ENCODE measurements around the gene TRPM5.

TRPM5 gene

DNA sequence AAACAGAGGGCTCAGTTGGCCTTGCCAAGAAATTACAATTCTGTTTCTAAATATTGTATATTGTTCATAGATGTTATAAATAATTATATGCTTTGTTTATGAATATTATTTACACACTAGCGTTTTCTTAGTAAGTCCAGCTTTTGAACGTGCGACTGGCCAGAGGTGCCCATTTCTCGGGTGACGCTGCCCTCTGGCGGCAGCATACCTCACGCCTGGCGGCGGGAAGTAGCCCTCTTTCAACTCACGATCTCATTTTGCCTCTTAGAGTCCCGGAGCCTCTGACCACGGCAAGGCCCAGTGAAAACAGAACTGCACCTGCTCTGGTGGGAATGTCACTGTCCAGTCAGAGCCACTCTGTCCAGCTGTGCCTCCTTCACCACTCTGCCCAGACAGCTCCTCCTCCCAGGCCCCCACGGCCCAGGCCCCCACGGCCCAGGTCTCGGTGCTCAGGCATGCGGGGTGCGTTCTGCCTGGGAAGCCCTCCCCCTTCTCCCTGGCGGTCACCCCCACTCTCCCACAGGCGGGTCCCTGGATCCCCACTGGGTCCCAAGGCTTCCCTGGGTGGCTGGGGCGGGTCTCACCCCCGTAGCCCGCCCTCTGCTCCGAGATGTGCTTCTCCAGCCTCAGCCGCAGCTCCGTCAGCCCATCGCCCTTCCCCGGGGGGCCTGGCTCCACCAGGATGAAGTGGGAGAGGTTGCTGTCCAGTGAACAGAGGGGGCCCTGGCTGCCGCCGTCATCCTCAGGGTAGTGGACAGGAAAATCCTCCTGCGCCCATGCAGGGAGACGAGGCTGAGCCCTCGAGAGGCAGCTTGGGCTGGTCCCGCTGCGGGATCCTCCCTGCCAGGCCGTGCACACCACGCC lies 24.4 kb downstream of the TRPM5 start:
- peak; percentile 39 for DNase-seq

DNA sequence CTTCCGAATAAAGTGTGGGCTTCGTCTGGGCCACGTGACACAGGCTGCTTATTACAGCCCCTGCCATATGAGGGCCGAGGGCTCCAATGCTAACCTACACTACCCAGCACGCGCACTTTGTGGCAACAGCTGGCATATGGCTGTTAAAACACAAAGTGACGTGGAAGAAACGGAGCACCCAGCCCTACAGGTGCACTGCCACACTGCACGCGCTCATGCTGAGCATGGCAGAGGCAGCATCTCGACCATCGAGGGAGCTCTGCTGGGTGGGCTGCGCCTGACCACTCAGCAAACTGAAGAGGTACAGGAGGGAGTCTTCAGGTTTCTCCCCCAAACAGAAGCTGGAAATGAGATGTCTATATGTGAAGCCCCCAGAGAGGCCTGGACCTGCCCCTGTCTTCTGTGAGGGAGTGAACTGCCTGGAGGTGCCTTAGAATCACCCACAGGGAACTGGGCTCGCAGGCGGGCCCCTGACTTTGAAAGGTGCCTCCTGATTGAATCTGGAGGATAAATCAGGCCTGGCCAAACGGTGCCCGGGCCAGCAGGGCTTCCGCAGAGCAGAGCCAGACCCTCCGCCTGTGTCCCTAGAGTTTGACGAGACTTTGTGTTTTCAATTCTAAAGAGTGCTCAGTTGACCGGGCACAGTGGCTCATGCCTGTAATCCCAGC lies 25.5 kb downstream of the TRPM5 start:
- no peak for DNase-seq

DNA sequence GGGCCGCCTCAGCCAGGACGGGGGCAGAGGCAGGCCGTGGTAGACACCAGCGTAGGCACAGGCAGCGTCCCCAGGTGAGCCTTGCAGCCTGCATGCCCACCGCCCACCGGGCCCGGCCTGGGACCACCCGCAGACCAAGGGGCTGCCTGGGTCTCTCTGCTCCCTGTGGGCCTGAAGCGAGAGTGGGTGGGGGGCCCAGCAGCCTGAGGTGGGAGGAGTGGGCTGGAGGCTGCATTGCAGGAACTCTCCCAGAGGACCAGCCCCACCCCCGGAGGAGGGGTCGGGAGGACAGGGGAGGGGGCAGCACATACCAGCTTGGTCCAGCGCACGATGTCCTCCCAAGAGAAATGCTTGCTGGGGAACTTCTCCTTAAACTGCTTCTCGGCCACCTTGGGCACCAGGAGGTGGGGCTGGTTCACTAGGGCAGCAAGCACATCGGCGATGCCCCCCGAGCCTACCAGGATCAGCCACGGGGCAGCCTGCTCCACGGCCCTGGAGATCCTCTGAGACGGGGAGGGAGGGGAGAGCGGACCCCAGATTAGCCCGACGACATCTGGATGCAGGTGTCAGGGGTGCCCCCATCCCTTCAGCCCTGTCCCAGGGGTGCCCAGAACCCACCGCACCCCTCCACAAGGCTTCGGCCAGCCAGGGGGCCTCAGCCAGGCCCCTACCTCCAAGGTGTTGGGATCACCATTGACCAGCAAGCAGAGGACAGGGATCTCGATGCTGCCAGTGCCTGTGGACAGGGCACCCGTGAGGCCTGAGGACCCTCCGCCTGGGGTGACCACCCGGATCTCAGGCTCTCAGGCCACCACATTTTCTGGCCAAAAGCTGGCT lies 26.2 kb downstream of the TRPM5 start:
- no peak for DNase-seq

DNA sequence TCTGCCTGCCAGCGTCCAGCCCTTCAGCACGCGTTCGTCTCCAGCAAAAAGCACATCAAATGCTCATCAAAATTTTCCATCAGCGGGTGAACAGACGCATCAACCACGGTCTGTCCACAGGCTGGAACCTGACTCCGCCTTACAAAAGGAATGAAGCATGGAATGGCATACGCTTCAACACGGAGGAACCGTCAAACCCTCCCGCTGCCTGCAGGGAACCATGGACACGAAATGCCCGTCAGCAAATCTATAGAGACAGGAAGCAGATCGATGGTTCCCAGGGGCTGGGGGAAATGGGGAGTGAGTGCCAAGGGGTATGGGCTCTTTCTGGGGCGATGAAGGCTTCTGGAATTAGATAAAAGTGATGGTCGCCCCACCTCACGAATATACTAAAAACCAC lies 27.5 kb downstream of the TRPM5 start:
- DNase-seq: no peak

DNA sequence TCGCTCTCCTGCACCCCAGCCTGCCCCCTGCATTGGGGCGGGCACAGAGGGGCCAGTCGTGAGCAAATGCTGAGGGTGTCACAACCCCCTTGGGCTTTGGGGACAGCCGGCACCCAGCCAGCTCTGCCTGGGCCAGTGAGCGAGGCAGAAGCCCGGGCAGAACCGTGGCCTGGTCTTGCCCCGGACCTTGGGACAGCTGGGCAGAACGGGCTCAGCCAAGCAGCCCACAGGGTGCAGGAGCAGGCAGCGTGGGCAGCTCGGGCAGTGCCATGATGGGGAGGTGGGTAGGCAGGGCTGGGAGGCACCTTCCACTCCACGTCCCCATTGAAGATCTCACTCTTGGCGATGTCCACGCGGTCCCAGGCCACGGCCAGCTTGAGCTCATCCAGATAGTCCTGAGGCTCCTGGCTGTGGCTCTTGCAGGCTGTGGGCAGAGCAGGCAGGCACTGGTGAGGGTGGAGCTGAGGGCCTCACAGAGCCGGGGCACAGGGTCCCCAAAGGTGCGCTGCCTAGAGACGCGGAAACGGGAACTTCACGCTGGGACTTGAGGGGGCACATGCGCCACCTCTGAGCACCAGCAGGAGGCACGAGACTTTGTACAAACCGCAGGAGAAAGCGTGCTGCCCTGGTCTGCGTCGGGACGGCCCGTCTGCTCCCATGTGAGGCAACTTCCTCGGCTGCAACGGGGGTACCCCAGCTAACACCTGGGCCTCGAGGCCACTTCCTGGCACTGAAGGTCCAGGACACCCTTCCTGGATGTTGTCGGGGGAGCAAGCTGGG lies 28.5 kb downstream of the TRPM5 start:
- DNase-seq: no peak

DNA sequence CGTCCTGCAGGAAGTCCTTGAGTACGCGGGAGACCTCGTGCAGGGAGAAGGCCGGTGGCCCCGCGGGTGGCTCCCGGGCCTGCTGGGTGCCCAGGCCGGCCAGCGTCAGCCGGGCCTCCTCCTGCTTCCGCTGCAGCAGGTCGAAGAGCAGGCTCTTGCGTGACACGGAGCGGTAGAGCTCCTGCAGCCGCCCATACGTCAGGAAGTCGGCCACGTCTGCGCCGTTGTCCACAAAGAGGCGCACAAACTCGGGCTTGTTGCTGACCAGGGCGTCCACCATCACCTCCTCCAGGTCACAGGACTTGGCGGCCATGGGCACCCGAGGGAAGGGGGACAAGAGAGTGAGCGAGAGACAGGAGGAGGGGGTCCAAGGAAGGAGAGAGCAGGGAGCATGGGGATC lies 29.1 kb downstream of the TRPM5 start:
- no peak for DNase-seq

DNA sequence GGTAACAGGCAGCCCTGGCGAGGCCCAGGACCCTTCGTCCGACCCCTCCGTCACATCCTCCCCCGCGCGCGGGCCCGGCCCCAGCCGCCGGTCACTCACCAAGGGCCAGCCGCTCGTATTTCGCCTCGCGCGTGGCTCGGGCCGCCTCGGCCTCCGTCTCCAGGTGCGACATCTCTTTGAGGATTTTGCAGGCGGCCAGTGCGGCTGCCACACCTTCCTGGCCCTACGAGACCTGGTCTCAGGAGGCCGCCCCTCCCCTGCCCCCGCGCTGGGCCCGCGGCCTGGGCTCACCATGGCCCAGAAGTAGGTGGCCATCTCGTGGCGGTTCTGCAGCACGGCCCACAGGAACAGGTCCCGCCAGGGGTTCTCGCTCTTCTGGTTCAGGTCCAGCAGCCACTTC lies 29.7 kb downstream of the TRPM5 start:
- DNase-seq: no peak

DNA sequence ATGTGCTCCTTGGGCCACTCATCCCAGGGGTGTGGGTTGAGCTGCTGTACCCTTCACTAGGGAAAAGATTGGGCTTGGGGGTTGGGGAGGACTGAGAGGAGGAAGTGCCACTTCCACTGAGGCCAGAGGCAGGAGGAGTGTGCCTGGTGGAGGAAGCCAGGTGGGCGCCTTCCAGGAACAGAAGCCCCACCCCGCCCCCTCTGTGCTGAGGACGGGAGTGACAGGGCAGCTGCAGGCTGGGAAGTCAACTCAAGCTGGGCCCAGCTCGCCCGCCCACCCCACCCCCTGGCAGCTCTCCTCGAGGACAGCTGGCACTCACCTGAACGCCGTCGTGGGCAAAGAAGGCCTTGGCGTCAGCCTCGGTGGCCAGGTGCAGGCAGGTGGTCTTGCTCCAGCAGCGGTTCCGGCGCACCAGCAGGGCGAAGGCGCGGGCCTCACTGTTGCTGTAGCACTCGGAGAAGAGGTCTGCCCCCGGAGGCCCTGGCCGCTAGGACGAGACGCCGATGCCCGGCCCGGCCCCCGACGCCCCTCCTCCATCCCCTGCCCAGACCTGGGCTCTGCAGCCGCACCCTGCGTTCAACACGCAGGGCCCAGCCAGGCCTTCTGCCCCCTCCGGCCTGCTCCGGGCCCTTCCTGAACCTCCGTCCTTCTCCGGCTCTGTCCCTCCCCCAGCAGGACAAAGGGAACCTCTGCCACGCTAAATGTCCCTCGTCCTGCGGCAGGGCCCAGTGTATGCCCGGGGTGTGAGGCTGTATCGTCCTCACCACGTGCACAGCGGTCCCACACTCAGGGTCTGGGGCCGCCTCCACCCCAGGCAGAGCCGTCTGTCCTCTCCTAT lies 30.4 kb downstream of the TRPM5 start:
- DNase-seq: no peak

DNA sequence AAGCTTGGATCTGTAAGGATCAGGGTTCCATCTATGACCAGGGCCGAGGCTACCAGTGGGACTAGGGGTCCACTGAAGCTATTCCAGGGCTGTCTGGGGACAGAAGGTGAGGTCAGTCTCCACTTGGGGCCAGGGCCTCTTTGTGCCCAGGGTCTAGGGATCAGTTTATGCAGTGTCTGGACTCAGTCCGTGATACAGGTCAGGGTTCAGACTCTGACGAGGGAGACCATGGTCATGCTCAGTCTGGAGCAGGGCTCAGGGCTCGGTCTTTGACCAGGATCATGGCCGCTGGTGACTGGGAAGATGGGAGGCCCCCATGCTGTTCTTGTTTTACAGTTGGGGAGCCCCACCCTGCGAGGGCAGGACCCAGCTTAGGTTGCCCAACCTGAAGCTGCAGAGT lies 32.0 kb downstream of the TRPM5 start:
- DNase-seq: no peak

DNA sequence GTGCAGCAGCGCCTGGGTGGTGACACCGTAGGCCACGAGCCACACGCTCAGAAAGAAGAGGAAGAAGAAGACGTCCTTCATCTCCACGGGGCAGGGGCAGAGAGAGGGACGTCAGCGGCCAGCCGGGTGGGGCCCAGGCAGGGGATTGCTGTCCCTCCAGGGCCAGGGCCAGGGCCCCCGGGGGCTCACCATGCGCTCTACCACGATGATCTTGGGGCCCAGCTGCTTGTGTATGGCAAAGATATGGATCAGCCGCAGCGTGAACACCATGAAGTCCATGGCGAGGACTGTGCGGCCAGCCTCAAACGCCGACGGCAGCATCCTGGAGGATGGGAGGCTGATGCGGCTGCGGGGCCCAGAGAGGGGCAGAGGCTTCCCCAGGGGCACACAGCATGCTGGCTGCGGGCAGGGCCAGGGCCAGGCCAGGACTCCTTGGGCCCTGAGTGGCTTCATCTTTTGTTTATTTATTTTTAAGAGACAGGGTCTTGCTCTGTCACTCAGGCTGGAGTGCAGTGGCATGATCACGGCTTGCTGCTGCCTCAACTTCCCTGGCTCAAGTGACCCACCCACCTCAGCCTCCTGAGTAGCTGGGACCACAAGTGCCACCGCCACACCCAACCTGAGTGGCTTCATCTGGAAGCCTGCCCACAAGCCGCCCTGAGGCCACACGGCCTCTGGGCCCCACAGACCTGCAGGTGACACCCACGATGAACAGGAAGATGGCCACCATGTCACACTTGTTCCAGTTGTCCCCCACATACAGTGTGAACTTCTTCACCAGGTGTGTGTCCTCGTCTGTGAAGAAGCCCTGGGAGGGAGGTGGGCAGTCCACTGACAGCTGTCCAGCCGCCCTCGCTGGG lies 32.6 kb downstream of the TRPM5 start:
- DNase-seq: no peak

DNA sequence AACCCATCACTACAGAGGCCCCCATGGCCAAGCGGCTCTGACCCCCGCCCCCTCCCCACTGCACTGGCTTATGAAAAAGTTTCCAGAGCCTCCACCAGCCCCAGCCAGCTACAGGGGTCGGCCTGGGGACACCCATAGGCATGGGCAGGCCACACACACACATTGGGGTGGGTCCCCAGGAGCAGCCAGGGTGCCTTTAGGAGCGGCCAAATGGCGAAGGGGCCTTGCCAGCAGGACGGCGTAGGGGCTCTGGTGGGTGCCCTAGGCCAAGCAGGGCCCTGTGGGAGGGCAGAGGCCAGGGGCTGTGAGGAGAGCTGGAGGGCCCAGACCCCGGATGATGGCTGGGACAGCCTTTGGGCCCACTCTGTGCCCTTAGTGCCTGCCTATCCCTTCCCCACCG lies 33.7 kb downstream of the TRPM5 start:
- no peak for DNase-seq

DNA sequence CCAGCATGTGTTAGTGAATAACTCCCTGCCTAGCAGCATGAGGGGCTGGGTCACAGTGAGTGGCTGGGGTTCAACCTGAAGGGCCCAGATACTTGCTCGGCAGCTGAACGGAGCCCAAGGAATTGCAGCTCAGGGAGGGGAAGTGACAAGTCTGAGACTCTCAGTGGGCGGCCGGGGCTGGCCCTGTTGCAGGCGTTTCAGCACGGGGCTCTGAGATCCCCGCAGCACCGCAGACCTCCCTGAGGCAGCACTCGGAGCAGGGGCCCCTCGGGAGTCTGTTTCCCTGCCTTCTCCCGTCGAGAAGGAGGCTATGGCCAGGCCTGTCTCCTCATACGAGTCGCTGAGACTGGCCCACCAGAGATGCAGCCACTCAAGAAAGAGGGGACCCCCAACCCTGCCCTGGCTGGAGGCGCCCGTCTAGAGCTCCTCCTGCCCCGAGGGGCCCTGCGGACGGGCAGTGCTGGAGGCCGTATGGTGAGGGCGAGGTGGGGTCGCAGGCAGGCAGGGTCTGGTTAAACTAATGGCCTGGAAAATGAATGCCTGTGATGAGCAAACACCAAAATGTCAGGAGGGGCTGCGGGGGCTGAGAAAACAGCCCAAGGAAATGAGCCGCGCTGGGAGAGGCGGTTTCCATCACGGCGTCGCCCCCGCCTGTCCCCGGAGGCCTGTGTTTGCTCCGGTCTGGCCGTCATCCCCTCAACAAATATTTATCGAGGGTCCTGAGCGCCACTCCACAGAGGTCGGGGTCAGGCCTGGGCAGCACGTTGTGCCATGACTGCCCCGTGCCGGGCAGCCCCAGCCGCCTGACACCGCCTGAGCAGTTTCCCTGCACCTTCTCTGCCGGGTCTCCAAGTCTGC lies 34.5 kb downstream of the TRPM5 start:
- DNase-seq: no peak

DNA sequence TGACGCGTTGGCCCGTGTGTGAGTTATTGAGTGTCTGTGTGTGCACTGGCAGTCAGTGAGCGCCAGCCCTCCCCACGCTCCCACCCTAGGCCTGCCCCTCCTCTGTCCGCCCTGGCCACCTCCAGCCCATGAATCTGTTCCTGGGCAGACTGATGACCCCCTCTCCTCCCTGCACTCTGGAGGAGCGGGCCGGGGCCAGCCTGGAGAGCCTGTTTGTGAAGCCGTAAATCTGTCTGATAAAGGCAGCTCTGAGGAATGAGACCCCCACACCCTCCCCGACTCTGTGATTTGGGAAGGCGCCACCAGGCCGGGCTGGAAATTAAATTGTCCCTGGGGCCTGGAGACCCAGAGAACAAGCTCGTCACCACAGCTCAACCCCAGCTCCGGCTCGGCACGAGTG lies 35.2 kb downstream of the TRPM5 start:
- DNase-seq: no peak

DNA sequence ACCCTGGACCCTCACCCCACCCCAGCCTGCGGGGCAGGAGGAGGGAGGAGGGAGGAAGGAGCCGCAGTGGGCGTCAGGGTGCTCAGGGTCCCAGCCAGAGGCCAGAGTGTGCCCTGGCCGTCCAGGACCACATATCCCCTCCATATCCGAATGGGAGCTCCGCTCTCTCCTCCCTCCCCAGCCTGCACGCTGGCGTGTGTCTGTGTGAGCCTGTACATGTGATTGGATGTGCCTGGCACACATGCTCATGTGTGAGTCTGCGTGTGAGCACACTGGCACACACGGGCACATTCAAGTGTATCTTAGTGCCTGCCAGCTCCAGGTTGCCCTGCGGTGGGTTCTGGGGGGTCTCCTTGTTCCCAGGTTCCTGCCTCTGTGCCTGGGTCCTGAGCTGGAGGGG lies 35.6 kb downstream of the TRPM5 start:
- DNase-seq: no peak

DNA sequence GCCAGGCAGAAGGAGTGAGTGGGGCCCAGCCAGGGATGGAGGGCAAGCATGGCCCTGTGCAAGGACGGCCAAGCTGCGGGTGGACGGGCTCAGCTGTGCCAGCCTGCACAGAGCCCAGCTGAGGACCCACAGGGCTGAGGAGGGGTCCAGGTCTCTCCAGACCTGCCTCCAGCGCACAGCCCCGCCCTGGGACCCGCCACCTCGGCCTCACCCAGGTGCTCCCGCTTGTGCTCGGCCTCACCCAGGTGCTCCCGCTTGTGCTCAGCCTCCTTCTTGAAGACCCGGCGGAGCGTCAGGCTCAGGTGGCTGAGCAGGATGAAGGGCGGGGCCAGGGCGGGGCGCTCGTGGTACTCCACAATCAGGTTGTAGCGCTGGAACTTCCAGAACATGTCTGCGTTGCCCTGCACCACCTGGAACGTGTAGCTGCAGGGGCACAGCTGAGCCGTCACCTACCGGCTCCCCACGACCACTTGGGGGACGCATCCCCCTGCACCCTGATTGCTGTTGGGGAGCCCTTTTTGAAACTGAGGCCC lies 37.4 kb downstream of the TRPM5 start:
- no peak for DNase-seq

DNA sequence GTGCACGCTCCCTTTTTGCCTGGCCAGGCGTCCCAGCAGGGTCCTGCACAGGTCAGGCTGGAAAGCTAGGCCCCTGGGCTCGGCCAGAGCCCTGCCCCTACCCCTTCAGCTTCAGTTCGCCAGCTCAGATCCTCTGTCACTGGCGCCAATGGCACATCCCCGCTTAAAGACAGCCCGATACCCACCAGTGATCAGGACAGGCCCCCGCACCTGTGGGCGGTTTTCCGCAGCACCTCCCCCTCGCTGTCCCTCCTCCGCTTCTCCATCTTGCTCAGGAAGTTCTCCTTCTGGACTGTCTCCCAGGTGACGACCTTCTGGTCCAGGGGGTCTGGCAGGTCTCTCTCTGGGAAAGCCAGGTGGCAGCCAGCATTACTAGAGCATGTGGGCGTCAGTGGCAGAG lies 37.9 kb downstream of the TRPM5 start:
- no peak for DNase-seq

DNA sequence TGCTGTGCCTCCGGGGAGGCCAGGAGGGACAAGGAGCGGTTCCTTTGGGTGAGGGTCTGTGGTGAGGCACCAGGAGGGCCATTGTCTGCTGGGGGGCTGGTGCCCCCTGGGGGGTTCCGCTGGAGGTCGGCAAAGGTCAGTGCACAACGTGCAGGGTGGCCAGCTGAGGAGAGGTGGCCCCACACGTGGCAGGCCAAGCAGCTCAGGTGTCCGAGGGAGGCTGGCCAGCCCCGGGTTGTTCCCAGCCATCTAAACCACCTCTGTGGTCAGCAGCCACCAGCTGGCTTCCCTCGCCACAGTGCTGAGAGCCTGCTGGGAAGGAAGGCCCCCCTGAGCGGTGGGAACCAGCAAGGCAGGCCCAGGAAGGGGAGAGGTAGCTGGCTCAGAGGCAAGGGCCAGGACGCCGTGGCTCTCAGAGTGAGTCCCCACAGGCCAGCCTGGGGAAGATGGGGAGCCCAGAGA lies 39.5 kb downstream of the TRPM5 start:
- DNase-seq: no peak

DNA sequence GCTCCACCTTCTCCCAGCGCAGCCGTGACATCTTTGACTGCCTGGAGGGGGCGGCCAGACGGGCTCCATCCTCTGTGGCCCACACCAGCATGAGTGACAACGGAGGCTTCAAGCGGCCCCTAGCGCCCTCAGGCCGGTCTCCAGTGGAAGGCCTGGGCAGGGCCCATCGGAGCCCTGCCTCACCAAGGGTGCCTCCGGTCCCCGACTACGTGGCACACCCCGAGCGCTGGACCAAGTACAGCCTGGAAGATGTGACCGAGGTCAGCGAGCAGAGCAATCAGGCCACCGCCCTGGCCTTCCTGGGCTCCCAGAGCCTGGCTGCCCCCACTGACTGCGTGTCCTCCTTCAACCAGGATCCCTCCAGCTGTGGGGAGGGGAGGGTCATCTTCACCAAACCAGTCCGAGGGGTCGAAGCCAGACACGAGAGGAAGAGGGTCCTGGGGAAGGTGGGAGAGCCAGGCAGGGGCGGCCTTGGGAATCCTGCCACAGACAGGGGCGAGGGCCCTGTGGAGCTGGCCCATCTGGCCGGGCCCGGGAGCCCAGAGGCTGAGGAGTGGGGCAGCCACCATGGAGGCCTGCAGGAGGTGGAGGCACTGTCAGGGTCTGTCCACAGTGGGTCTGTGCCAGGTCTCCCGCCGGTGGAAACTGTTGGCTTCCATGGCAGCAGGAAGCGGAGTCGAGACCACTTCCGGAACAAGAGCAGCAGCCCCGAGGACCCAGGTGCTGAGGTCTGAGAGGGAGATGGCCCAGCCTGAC lies 41.2 kb downstream of the TRPM5 start:
- DNase-seq: no peak

DNA sequence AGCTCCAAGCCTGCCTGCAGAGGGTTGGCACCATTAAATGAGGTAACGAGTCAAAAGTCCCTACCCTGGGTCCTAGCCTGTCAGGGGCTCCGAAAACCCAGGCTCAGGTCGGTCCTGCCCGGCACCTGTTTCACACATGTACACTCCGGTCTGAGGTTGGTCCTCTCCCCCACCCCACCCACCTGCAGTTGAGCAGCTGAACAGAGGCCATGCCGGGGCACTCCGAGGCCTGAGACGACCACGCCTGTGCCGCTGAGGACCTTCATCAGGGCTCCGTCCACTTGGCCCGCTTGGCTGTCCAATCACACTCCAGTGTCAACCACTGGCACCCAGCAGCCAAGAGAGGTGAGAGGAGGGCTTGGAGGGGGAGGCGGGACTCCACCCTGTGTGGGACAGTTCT lies 42.2 kb downstream of the TRPM5 start:
- DNase-seq: no peak
